Measurements from ENCODE around the gene P3H1. TPM values are rescaled to one million over a fixed set of nuclear protein-coding genes. Genes with fewer than 3 reads are reported as not detected.

The P3H1 gene
- total RNA-seq, 1 experiment from 2014 or later = 47.1 TPM

DNA sequence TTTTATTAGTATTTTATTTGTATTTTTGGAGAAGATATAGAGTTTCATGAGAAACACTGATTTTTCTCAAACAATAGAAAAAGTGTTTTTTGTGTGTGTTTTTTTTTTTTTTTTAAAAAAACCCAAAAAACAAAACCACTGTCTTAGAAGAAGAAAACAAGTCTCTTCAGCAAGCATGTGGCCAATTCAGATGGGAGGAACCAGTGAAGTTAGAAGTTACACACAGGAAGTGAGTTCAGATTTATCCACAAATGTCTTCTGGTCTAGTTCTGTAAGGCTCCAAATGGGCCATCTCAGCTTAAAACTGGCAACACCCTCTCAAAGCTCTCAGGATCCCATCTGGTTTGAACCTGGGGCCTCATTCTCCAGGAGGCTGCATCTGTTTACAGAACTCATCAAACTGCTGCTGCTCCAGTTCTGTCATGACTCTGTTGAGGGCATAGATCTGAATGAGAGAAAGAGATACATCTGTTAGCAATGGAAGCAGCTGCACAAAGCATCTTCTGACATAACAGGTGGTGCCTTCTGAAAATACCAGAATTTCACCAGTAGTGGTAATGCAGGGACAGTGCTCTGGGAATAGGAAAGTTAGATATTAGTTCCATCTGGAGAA lies 40.3 kb upstream of the P3H1 start:
- Histone ChIP-seq H3K56ac (ENCODE audit: insufficient read length, low read depth, low read length) (no peak overlapping the region), H2BK5ac (ENCODE audit: insufficient read length, low read length) (no peak overlapping the region)
- H3K4me3 Mint-ChIP-seq = no peak overlapping the region

More for the DNA sequence above, 40.3 kb upstream of the P3H1 start:
- Histone ChIP-seq H4K20me1 (ENCODE audit: control insufficient read depth, insufficient read depth, insufficient read length) (no peaks in the 10 kb centered on the region), H3K4me2 (ENCODE audit: insufficient read depth, insufficient read length, low read length) (no peak overlapping the region), H3K4ac (ENCODE audit: low read depth, low read length) (no peak overlapping the region), H3K14ac (ENCODE audit: insufficient read depth, low read length) (no peak overlapping the region), H3K27ac (ENCODE audit: insufficient read length, low read depth, low read length) (no peak overlapping the region), H3K79me1 (ENCODE audit: insufficient read depth, low read depth, low read length, poor library complexity, severe bottlenecking) (no peaks in the 10 kb centered on the region), H3K27me3 (ENCODE audit: insufficient read depth, low read length) (no peaks in the 10 kb centered on the region), H2BK120ac (ENCODE audit: low read depth, low read length, poor library complexity, severe bottlenecking) (no peak overlapping the region), H3T11ph (ENCODE audit: low read length) (no peak overlapping the region), H3K18ac (ENCODE audit: insufficient read length, low read depth, low read length) (no peak overlapping the region), H2BK20ac (ENCODE audit: low read depth, low read length, poor library complexity, severe bottlenecking) (no peak overlapping the region), H3K79me2 (ENCODE audit: insufficient read depth, low read length) (no peaks in the 10 kb centered on the region), H2AFZ (ENCODE audit: low read length) (no peak overlapping the region), H2BK15ac (ENCODE audit: low read depth, low read length) (no peak overlapping the region), H3K23ac (ENCODE audit: insufficient read length, low read depth, low read length) (no peak overlapping the region), H2BK12ac (ENCODE audit: insufficient read length, low read depth, low read length) (no peak overlapping the region), H2AK5ac (ENCODE audit: insufficient read length, low read length) (no peak overlapping the region), H4K91ac (ENCODE audit: insufficient read length, low read depth, low read length) (no peak overlapping the region), H3K23me2 (ENCODE audit: insufficient read length, low read depth, low read length, poor library complexity, severe bottlenecking) (no peaks in the 10 kb centered on the region), H4K5ac (ENCODE audit: insufficient read length, low read depth, low read length) (no peak overlapping the region), H3K4me1 (ENCODE audit: insufficient read depth, low read length) (no peaks in the 10 kb centered on the region), H3K9ac (ENCODE audit: extremely low read depth, insufficient read length, low read length) (no peak overlapping the region), H3K9me3 (ENCODE audit: control insufficient read depth, low read depth, low read length) (no peaks in the 10 kb centered on the region), H4K8ac (replicated peaks; ENCODE audit: insufficient read length, low read depth, low read length) (no peak overlapping the region)
- Mint-ChIP-seq H3K4me1 (no peaks in the 10 kb centered on the region; a peak in 1 of 4 replicates), H3K36me3 (ENCODE audit: insufficient read depth in 1 of 3, low read depth in 3 of 3) (peaks cover 19 to 41% (median 38%) of the 10 kb centered on the region in 3 experiments), H3K27me3 (ENCODE audit: low read depth) (no peaks in the 10 kb centered on the region), H3K9me3 (peaks cover 17 to 19% of the 10 kb centered on the region in 2 experiments), H3K27ac (no peak overlapping the region)
- TF ChIP-seq CTCF (conservative IDR thresholded peaks at IDR 0.05) = no peak
- DNase-seq = no peak

Measured in H9 (cell line).